SK-N-SH (cell line): ENCODE measurements around the gene PEX14. TPM values are rescaled to one million over a fixed set of nuclear protein-coding genes. Genes with fewer than 3 reads are reported as not detected.

Experiments used
- CTCF ChIA-PET: fragments of 300-600, 350-600 bp; formaldehyde crosslinking; extraction: SDS; loops from one replicate; lab custom pipeline; 2021; lab: Yijun Ruan, JAX
- POLR2A ChIA-PET: fragments of 350-600 bp; sonication (Branson Sonifier 250); formaldehyde crosslinking; extraction: SDS; loops from one replicate; lab custom pipeline; 2020; ENCODE audit warnings: antibody characterized with exemption, inconsistent platforms; lab: Yijun Ruan, JAX
- DNase-seq: peaks from one replicate; pipeline ENCODE4 v3.0.0; 2012
- H2AFZ ChIP-seq: fragments of 200-600 bp; sonication (generic); 2 replicates; pipeline ENCODE4 v1.8.1; 2016; ENCODE audit warnings: antibody characterized with exemption, mild to moderate bottlenecking, low read depth
- H3F3A ChIP-seq: fragments of 200-600 bp; sonication (generic); replicated peaks from 2 replicates; pipeline ENCODE3; 2016; ENCODE audit warnings: antibody characterized with exemption, mild to moderate bottlenecking; ENCODE audit not compliant: insufficient read depth
- H3K27ac ChIP-seq, 2 experiments: fragments of 200-500 bp in 1 of 2; fragments of 200-600 bp in 1 of 2; sonication (Bioruptor generic) in 1 of 2; sonication (generic), shearing (Covaris generic) in 1 of 2; 2 replicates each; pipeline versions ENCODE4 v1.5.1 to v1.6.1; 2014 to 2016; ENCODE audit warnings: low read depth in 2 of 2, inconsistent platforms in 1 of 2, low read length in 1 of 2, mild to moderate bottlenecking in 1 of 2, mixed read lengths in 1 of 2
- H3K27me3 ChIP-seq: fragments of 200-600 bp; sonication (generic), shearing (Covaris generic); 2 replicates; pipeline ENCODE4 v1.6.1; 2016; ENCODE audit warnings: mixed run types; ENCODE audit not compliant: insufficient read depth
- H3K36me3 ChIP-seq, 2 experiments: fragments of 200-500 bp in 1 of 2; fragments of 200-600 bp in 1 of 2; sonication (Bioruptor generic) in 1 of 2; sonication (generic) in 1 of 2; replicated peaks in 1 of 2; 2 replicates each; pipeline versions ENCODE3 to v1.5.1; 2014 to 2016; ENCODE audit warnings: low read length in 1 of 2, mild to moderate bottlenecking in 1 of 2; ENCODE audit not compliant: insufficient read depth in 2 of 2, control insufficient read depth in 1 of 2
- H3K4me1 ChIP-seq, 2 experiments: fragments of 200-500 bp in 1 of 2; fragments of 200-600 bp in 1 of 2; sonication (Bioruptor generic) in 1 of 2; sonication (generic), shearing (Covaris generic) in 1 of 2; 2 replicates each; pipeline versions ENCODE4 v1.5.1 to v1.6.1; 2014 to 2016; ENCODE audit warnings: low read depth in 1 of 2, low read length in 1 of 2, mixed run types in 1 of 2; ENCODE audit not compliant: insufficient read depth in 2 of 2, control insufficient read depth in 1 of 2
- H3K4me2 ChIP-seq: fragments of 200-600 bp; sonication (generic), shearing (Covaris generic); 2 replicates; pipeline ENCODE4 v1.6.1; 2017; ENCODE audit warnings: mixed run types
- H3K4me3 ChIP-seq, 2 experiments: fragments of 200-500 bp in 1 of 2; fragments of 200-600 bp in 1 of 2; sonication (Bioruptor generic) in 1 of 2; sonication (generic), shearing (Covaris generic) in 1 of 2; 2 replicates each; pipeline versions ENCODE4 v1.5.1 to v1.8.1; 2014 to 2016; ENCODE audit warnings: low read depth in 2 of 2, inconsistent platforms in 1 of 2, low read length in 1 of 2, mild to moderate bottlenecking in 1 of 2, mixed read lengths in 1 of 2, moderate library complexity in 1 of 2
- H3K79me2 ChIP-seq: fragments of 200-600 bp; sonication (generic); 2 replicates; pipeline ENCODE4 v1.8.1; 2017; ENCODE audit warnings: mild to moderate bottlenecking; ENCODE audit not compliant: insufficient read depth
- H3K9ac ChIP-seq: fragments of 200-600 bp; sonication (generic); 2 replicates; pipeline ENCODE4 v1.6.1; 2017; ENCODE audit warnings: mixed run types
- H3K9me2 ChIP-seq: fragments of 200-600 bp; sonication (generic); 2 replicates; pipeline ENCODE4 v1.6.1; 2017; ENCODE audit warnings: mixed run types
- H3K9me3 ChIP-seq: fragments of 200-600 bp; sonication (generic); 2 replicates; pipeline ENCODE4 v1.6.1; 2017; ENCODE audit warnings: mixed run types, mild to moderate bottlenecking, moderate library complexity
- H4K20me1 ChIP-seq: fragments of 200-600 bp; sonication (generic); 2 replicates; pipeline ENCODE4 v1.6.1; 2017; ENCODE audit warnings: mild to moderate bottlenecking, mixed run types; ENCODE audit not compliant: insufficient read depth
- ELF1 ChIP-seq: IDR thresholded peaks from 2 replicates; pipeline ENCODE4 v1.4.0; 2012
- EP300 ChIP-seq, 2 experiments: IDR thresholded peaks; 2 replicates each; pipeline versions ENCODE4 v1.4.0 to v1.6.1; 2012; ENCODE audit warnings: borderline replicate concordance in 1 of 2, low read depth in 1 of 2, low read length in 1 of 2
- FOSL2 ChIP-seq: IDR thresholded peaks from 2 replicates; pipeline ENCODE4 v1.4.0; 2012; ENCODE audit warnings: low read depth, mild to moderate bottlenecking, moderate library complexity, borderline replicate concordance
- FOXJ3 ChIP-seq: sonication (generic); formaldehyde crosslinking; IDR thresholded peaks from 2 replicates; pipeline ENCODE4 v1.5.1; 2020; ENCODE audit warnings: mild to moderate bottlenecking, missing genetic modification reagents
- FOXM1 ChIP-seq: IDR thresholded peaks from 2 replicates; pipeline ENCODE4 v1.4.0; 2012; ENCODE audit warnings: low read depth, mild to moderate bottlenecking
- GATA2 ChIP-seq: sonication (generic); formaldehyde crosslinking; IDR thresholded peaks from 2 replicates; pipeline ENCODE4 v1.5.0; 2020; ENCODE audit warnings: mild to moderate bottlenecking, missing genetic modification reagents
- MXI1 ChIP-seq: IDR thresholded peaks from 2 replicates; pipeline ENCODE4 v1.6.1; 2012; ENCODE audit warnings: mild to moderate bottlenecking, low read depth, low read length, improper control_type of control experiment
- RAD21 ChIP-seq: IDR thresholded peaks from 2 replicates; pipeline ENCODE4 v1.6.1; 2012; ENCODE audit warnings: mild to moderate bottlenecking, low read length
- REST ChIP-seq: IDR thresholded peaks from 2 replicates; pipeline ENCODE4 v1.6.1; 2012; ENCODE audit warnings: mild to moderate bottlenecking, low read depth, low read length, moderate library complexity
- RXRA ChIP-seq: IDR thresholded peaks from 2 replicates; pipeline ENCODE4 v1.4.0; 2012; ENCODE audit warnings: low read depth, mild to moderate bottlenecking, borderline replicate concordance
- TCF12 ChIP-seq: IDR thresholded peaks from 2 replicates; pipeline ENCODE4 v1.4.0; 2012
- TEAD4 ChIP-seq: IDR thresholded peaks from 2 replicates; pipeline ENCODE4 v1.4.0; 2012; ENCODE audit warnings: mild to moderate bottlenecking, borderline replicate concordance; ENCODE audit not compliant: insufficient read depth
- YY1 ChIP-seq: IDR thresholded peaks from 2 replicates; pipeline ENCODE4 v1.4.0; 2012; ENCODE audit warnings: low read depth, mild to moderate bottlenecking
- WGBS: methylation state at CpG from one replicate; pipeline ENCODE4 v1.1.6; 2017; ENCODE audit warnings: low lambda C conversion rate; 5-methylcytosine and 5-hydroxymethylcytosine counted together
- polyA plus RNA-seq, 3 experiments: library from polyadenylated mRNA; depleted of rRNA; stranded (reverse); fragments of >200 nt; gene quantifications; 2 replicates each; pipeline ENCODE4 v1.2.3, GENCODE V29; 2012
- TF ChIP-seq, protein P1 (sequence below): IDR thresholded peaks from 2 replicates; pipeline ENCODE4 v1.4.0; 2012; ENCODE audit warnings: low read depth
- TF ChIP-seq, protein P2 (sequence below): fragments of 150-350 bp; IDR thresholded peaks from 2 replicates; pipeline ENCODE4 v1.6.1; 2016; ENCODE audit warnings: mild to moderate bottlenecking, low read depth, low read length

The PEX14 gene
- polyA plus RNA-seq, 1 of the 3 experiments (the other 2 are of a cell fraction): 36.2 TPM

- TF ChIP-seq REST: no peak
- TF ChIP-seq FOXJ3 (CRISPR knock-in tag): no peak
- TF ChIP-seq, protein P1, sequence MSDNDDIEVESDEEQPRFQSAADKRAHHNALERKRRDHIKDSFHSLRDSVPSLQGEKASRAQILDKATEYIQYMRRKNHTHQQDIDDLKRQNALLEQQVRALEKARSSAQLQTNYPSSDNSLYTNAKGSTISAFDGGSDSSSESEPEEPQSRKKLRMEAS: no peak
- TF ChIP-seq, protein P2, sequence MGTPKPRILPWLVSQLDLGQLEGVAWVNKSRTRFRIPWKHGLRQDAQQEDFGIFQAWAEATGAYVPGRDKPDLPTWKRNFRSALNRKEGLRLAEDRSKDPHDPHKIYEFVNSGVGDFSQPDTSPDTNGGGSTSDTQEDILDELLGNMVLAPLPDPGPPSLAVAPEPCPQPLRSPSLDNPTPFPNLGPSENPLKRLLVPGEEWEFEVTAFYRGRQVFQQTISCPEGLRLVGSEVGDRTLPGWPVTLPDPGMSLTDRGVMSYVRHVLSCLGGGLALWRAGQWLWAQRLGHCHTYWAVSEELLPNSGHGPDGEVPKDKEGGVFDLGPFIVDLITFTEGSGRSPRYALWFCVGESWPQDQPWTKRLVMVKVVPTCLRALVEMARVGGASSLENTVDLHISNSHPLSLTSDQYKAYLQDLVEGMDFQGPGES: no peak
- peak; percentile 71; the same call in 1 of the 2 replicates for TF ChIP-seq YY1
These were observed 100.9 kb downstream of the PEX14 start (continued) for GRCh38 chr1:10575616-10576015.

DNA sequence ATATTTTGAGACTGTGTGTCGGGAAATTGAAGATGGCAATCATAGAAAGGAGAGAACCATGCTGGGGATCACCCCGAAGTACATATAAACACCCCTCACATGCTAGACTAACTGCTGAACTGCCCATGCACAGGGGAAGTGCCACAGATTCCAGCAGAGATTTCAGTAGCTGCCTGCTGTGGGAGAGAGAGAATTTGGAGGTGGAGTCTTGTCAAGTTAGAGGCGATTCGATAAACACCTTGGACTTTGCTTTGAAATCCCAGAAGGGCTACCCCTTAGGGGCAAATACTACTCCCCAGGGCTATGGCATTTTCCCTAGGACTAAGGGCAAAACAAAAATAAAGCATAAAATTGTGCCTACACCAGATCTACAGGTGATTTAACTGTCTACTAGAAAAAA lies 103.3 kb downstream of the PEX14 start:
- no peak overlapping the region for H3K9ac ChIP-seq
- ChIA-PET CTCF (interaction anchor here (0.7 kb wide), 1 partner anchor 20 kb away, joined by 3 read pairs; no protein-coding TSS in a partner anchor), POLR2A (no interaction called here)
- H3K27ac ChIP-seq: no peak overlapping the region
- H3K4me3 ChIP-seq: no peak overlapping the region
- peaks cover 0 to 18% of the 10 kb centered on the region in 2 experiments for H3K36me3 ChIP-seq
- no peaks in the 10 kb centered on the region for H4K20me1 ChIP-seq
- WGBS: 98% methylated on average over 4 of the region's 4 CpGs
- DNase-seq: no peak
- no peaks in the 10 kb centered on the region for H3K9me2 ChIP-seq
- no peak for TF ChIP-seq RXRA
- TF ChIP-seq FOSL2: no peak
- TF ChIP-seq, protein P1: no peak
- TF ChIP-seq ELF1: no peak
- no peak for TF ChIP-seq FOXM1
- no peak for TF ChIP-seq TCF12
- TF ChIP-seq, protein P2: no peak
- TF ChIP-seq TEAD4: no peak
- no peak for TF ChIP-seq RAD21
- no peak for TF ChIP-seq MXI1
- no peak for TF ChIP-seq EP300 (IDR thresholded peaks at IDR 0.05; ENCODE audit: borderline replicate concordance in 1 of 2, low read depth in 1 of 2, low read length in 1 of 2)
- TF ChIP-seq GATA2 (CRISPR knock-in tag): no peak
- no peaks in the 10 kb centered on the region for H3K9me3 ChIP-seq
- H3K27me3 ChIP-seq: no peaks in the 10 kb centered on the region
- H3F3A ChIP-seq: peaks cover 15% of the 10 kb centered on the region
- H3K79me2 ChIP-seq: peaks cover 6% of the 10 kb centered on the region
- H2AFZ ChIP-seq: no peak overlapping the region
- H3K4me2 ChIP-seq: no peak overlapping the region
- H3K4me1 ChIP-seq: peaks cover 0 to 6% of the 10 kb centered on the region in 2 experiments; a peak in 1 of 4 replicates
